ENCODE results near the gene IKBKE. TPM values are rescaled to one million over a fixed set of nuclear protein-coding genes. Genes with fewer than 3 reads are reported as not detected.

The IKBKE gene
- total RNA-seq, 1 experiment from 2014 or later, result 6.4 TPM

- Histone ChIP-seq H3K9me3 (ENCODE audit: control insufficient read depth, insufficient read depth, low read depth, low read length) (no peaks in the 10 kb centered on the region), H3K4me1 (ENCODE audit: control insufficient read depth, insufficient read depth, low read length) (no peaks in the 10 kb centered on the region), H3K4me3 (ENCODE audit: low read depth in 2 of 2, low read length in 2 of 2) (no peak overlapping the region), H3K36me3 (ENCODE audit: control insufficient read depth, insufficient read depth, low read length) (no peaks in the 10 kb centered on the region), H3K27ac (ENCODE audit: low read length) (no peak overlapping the region), H3K27me3 (ENCODE audit: control insufficient read depth, insufficient read depth, low read length) (no peaks in the 10 kb centered on the region)
- no peak for DNase-seq (ENCODE audit: low read depth, low spot score)
- no peak for ATAC-seq
- BruUV-seq (replicated peaks), result no TSS peak
- in situ Hi-C loops (cut with HindIII; ENCODE audit: low pct_unique_long_range_greater_than_20kb, low sequenced_read_pairs) (no loop called here), intact Hi-C loops (cut with micrococcal nuclease; ENCODE audit: unreplicated experiment) (loop anchor here (2.0 kb wide), 1 partner anchor 91 kb away; no protein-coding TSS in a partner anchor)
- CTCF ChIA-PET, result no interaction called here
- TF ChIP-seq TCF7L2 (IDR thresholded peaks at IDR 0.05; ENCODE audit: low read depth, low read length) (no peak), REST (IDR thresholded peaks at IDR 0.05; ENCODE audit: insufficient read depth in 1 of 2, low read depth in 2 of 2, low read length in 1 of 2) (no peak), SIN3A (IDR thresholded peaks at IDR 0.05; ENCODE audit: borderline replicate concordance, insufficient read depth, low read depth, low read length) (no peak), POLR2AphosphoS5 (IDR thresholded peaks at IDR 0.05; ENCODE audit: low read depth, low read length) (no peak)
- TF ChIP-seq, protein P1, sequence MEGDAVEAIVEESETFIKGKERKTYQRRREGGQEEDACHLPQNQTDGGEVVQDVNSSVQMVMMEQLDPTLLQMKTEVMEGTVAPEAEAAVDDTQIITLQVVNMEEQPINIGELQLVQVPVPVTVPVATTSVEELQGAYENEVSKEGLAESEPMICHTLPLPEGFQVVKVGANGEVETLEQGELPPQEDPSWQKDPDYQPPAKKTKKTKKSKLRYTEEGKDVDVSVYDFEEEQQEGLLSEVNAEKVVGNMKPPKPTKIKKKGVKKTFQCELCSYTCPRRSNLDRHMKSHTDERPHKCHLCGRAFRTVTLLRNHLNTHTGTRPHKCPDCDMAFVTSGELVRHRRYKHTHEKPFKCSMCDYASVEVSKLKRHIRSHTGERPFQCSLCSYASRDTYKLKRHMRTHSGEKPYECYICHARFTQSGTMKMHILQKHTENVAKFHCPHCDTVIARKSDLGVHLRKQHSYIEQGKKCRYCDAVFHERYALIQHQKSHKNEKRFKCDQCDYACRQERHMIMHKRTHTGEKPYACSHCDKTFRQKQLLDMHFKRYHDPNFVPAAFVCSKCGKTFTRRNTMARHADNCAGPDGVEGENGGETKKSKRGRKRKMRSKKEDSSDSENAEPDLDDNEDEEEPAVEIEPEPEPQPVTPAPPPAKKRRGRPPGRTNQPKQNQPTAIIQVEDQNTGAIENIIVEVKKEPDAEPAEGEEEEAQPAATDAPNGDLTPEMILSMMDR (IDR thresholded peaks at IDR 0.05), result no peak
- POLR2A ChIA-PET, result no interaction called here
Observed at GRCh38 chr1:206491616-206492015, 21.3 kb downstream of the IKBKE start.

DNA sequence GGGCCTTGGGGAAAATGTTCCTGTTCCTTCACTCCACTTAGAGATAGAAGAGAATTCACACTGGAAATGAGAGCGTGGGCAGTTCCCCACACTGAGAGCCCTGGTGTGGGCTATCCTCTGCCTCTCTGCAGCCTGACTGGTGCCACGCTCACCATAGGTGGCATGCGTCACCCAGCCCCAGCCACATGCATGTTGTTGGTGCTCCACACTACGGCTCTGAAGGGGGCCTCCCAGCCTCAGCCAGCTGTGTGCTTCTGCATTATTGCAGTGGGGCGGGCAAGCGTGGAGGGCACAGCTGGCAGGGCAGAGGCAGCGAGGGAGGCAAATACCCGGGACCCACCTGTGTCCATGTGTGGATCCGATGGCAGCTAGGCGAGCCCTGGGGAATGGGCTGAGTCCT is 22.3 kb downstream of the IKBKE start:
- BruUV-seq (replicated peaks), result no TSS peak
- POLR2A ChIA-PET, result no interaction called here
- Histone ChIP-seq H3K9me3 (ENCODE audit: control insufficient read depth, insufficient read depth, low read depth, low read length) (no peaks in the 10 kb centered on the region), H3K27me3 (ENCODE audit: control insufficient read depth, insufficient read depth, low read length) (no peaks in the 10 kb centered on the region), H3K27ac (ENCODE audit: low read length) (no peak overlapping the region), H3K4me1 (ENCODE audit: control insufficient read depth, insufficient read depth, low read length) (no peaks in the 10 kb centered on the region), H3K36me3 (ENCODE audit: control insufficient read depth, insufficient read depth, low read length) (no peaks in the 10 kb centered on the region), H3K4me3 (ENCODE audit: low read depth in 2 of 2, low read length in 2 of 2) (no peak overlapping the region)
- intact Hi-C loops (cut with micrococcal nuclease; ENCODE audit: unreplicated experiment), result no loop called here
- CTCF ChIA-PET, result interaction anchor here (0.5 to 0.6 kb wide), 2 partner anchors 319 to 488 kb away, joined by 3 to 6 read pairs; no protein-coding TSS in a partner anchor
- no peak for TF ChIP-seq TCF7L2 (IDR thresholded peaks at IDR 0.05; ENCODE audit: low read depth, low read length)
- TF ChIP-seq, protein P1 (IDR thresholded peaks at IDR 0.05), result no peak
- no peak for TF ChIP-seq POLR2AphosphoS5 (IDR thresholded peaks at IDR 0.05; ENCODE audit: low read depth, low read length)
- TF ChIP-seq SIN3A (IDR thresholded peaks at IDR 0.05; ENCODE audit: borderline replicate concordance, insufficient read depth, low read depth, low read length), result no peak
- no peak for TF ChIP-seq REST (IDR thresholded peaks at IDR 0.05; ENCODE audit: insufficient read depth in 1 of 2, low read depth in 2 of 2, low read length in 1 of 2)
- DNase-seq (ENCODE audit: low read depth, low spot score) (no peak), ATAC-seq (no peak)
- in situ Hi-C loops (cut with HindIII; ENCODE audit: low pct_unique_long_range_greater_than_20kb, low sequenced_read_pairs), result no loop called here
